H1 (cell line): Measurements from ENCODE around the gene BAG1. TPM values are rescaled to one million over a fixed set of nuclear protein-coding genes. Genes with fewer than 3 reads are reported as not detected.

ENCODE experiments used
- CTCF ChIA-PET: fragments of 300-600 bp; sonication (Branson Sonifier 250); formaldehyde crosslinking; loops from one replicate; lab custom pipeline; 2021; ENCODE audit not compliant: partially characterized antibody; lab: Charles Lee
- POLR2A ChIA-PET: fragments of 300-600 bp; sonication (Branson Sonifier 250); formaldehyde crosslinking; loops from one replicate; lab custom pipeline; 2021; ENCODE audit warnings: inconsistent platforms; ENCODE audit not compliant: partially characterized antibody; lab: Charles Lee
- DNase-seq, 2 experiments: peaks; one replicate each; pipeline versions ENCODE4 v3.0.0 to v3.0.0-alpha.2; 2010 to 2022; ENCODE audit warnings: low spot score in 2 of 2, low read depth in 1 of 2, mixed read lengths in 1 of 2
- FAIRE-seq: peaks from 2 replicates; lab custom pipeline; 2011; peaks lifted over from hg19 to GRCh38; lab: Jason Lieb, UNC
- H2AFZ ChIP-seq: 2 replicates; pipeline ENCODE4 v1.8.1; 2012; ENCODE audit warnings: low read length, inconsistent platforms
- H2AK5ac ChIP-seq: 2 replicates; pipeline ENCODE4 v1.6.1; 2013; ENCODE audit warnings: low read depth, low read length
- H2BK120ac ChIP-seq: replicated peaks from 2 replicates; pipeline ENCODE3; 2013; ENCODE audit warnings: low read depth, low read length, inconsistent platforms
- H2BK12ac ChIP-seq: 2 replicates; pipeline ENCODE4 v1.6.1; 2013; ENCODE audit warnings: low read depth, low read length
- H2BK15ac ChIP-seq: 2 replicates; pipeline ENCODE4 v1.6.1; 2013; ENCODE audit warnings: low read length
- H2BK20ac ChIP-seq: 2 replicates; pipeline ENCODE4 v1.6.1; 2013; ENCODE audit warnings: low read length
- H2BK5ac ChIP-seq: 2 replicates; pipeline ENCODE4 v1.6.1; 2013; ENCODE audit warnings: low read depth, low read length
- H3K14ac ChIP-seq: 2 replicates; pipeline ENCODE4 v1.6.1; 2013; ENCODE audit warnings: inconsistent platforms; ENCODE audit not compliant: insufficient read length
- H3K18ac ChIP-seq: 2 replicates; pipeline ENCODE4 v1.6.1; 2013; ENCODE audit warnings: low read length; ENCODE audit errors: extremely low read depth
- H3K23ac ChIP-seq: 2 replicates; pipeline ENCODE4 v1.6.1; 2013; ENCODE audit warnings: inconsistent platforms; ENCODE audit not compliant: insufficient read length
- H3K23me2 ChIP-seq: 2 replicates; pipeline ENCODE4 v1.6.1; 2013; ENCODE audit warnings: low read depth, low read length
- H3K27ac ChIP-seq: 2 replicates; pipeline ENCODE4 v1.6.1; 2011; ENCODE audit warnings: low read depth, low read length, inconsistent platforms
- H3K27me3 ChIP-seq, 4 experiments: replicated peaks in 1 of 4; 1 replicate in 1 of 4; 2 replicates in 3 of 4; pipeline versions ENCODE4 v1.6.1 to v1.8.1; 2011 to 2013; ENCODE audit warnings: low read length in 3 of 4, mild to moderate bottlenecking in 3 of 4, inconsistent platforms in 2 of 4, mixed read lengths in 2 of 4, moderate library complexity in 1 of 4; ENCODE audit not compliant: control insufficient read depth in 3 of 4, insufficient read depth in 3 of 4; ENCODE audit errors: extremely low read depth in 1 of 4
- H3K36me3 ChIP-seq, 4 experiments: 2 replicates each; pipeline versions ENCODE4 v1.6.1 to v1.8.1; 2011 to 2013; ENCODE audit warnings: mild to moderate bottlenecking in 4 of 4, low read length in 3 of 4, moderate library complexity in 2 of 4, control low read depth in 1 of 4, inconsistent platforms in 1 of 4; ENCODE audit not compliant: insufficient read depth in 4 of 4, control insufficient read depth in 2 of 4
- H3K4ac ChIP-seq: replicated peaks from 2 replicates; pipeline ENCODE3; 2013; ENCODE audit warnings: low read length, low read depth, mixed read lengths, inconsistent platforms; ENCODE audit not compliant: insufficient read length
- H3K4me1 ChIP-seq, 4 experiments: replicated peaks in 1 of 4; 1 replicate in 1 of 4; 2 replicates in 3 of 4; pipeline versions ENCODE4 v1.6.1 to v1.8.1; 2011 to 2013; ENCODE audit warnings: low read length in 3 of 4, inconsistent platforms in 2 of 4, mixed read lengths in 1 of 4; ENCODE audit not compliant: insufficient read depth in 4 of 4, control insufficient read depth in 3 of 4
- H3K4me2 ChIP-seq, 2 experiments: 2 replicates each; pipeline versions ENCODE4 v1.6.1 to v1.8.1; 2011 to 2013; ENCODE audit warnings: low read depth in 2 of 2, low read length in 2 of 2, control low read depth in 1 of 2, inconsistent platforms in 1 of 2, mild to moderate bottlenecking in 1 of 2; ENCODE audit not compliant: insufficient read depth in 1 of 2
- H3K4me3 ChIP-seq, 4 experiments: fragments of 200-600, 300-600 bp in 1 of 4; sonication (generic), shearing (Covaris generic), sonication (Bioruptor Twin) in 1 of 4; 2 replicates each; pipeline versions ENCODE4 v1.5.1 to v1.8.1; 2011 to 2016; ENCODE audit warnings: low read length in 4 of 4, low read depth in 3 of 4, control low read depth in 2 of 4, inconsistent platforms in 2 of 4, mild to moderate bottlenecking in 2 of 4, mixed read lengths in 1 of 4, moderate library complexity in 1 of 4; ENCODE audit not compliant: insufficient read depth in 2 of 4; ENCODE audit errors: extremely low read depth in 1 of 4
- H3K56ac ChIP-seq: replicated peaks from 2 replicates; pipeline ENCODE3; 2013; ENCODE audit warnings: low read depth, mild to moderate bottlenecking, mixed read lengths, low read length, inconsistent platforms; ENCODE audit not compliant: insufficient read length
- H3K79me1 ChIP-seq: 2 replicates; pipeline ENCODE4 v1.6.1; 2013; ENCODE audit warnings: low read depth, low read length, control low read depth
- H3K79me2 ChIP-seq, 2 experiments: 2 replicates each; pipeline versions ENCODE4 v1.6.1 to v1.8.1; 2012 to 2013; ENCODE audit warnings: low read length in 2 of 2, mild to moderate bottlenecking in 2 of 2, inconsistent platforms in 1 of 2; ENCODE audit not compliant: insufficient read depth in 2 of 2, control insufficient read depth in 1 of 2
- H3K9ac ChIP-seq, 4 experiments: replicated peaks in 1 of 4; 1 replicate in 1 of 4; 2 replicates in 3 of 4; pipeline versions ENCODE4 v1.6.1 to v1.8.1; 2011 to 2013; ENCODE audit warnings: low read depth in 3 of 4, low read length in 3 of 4, control low read depth in 2 of 4, mild to moderate bottlenecking in 2 of 4, moderate library complexity in 2 of 4, inconsistent platforms in 1 of 4; ENCODE audit errors: extremely low read depth in 1 of 4
- H3K9me3 ChIP-seq, 2 experiments: 2 replicates each; pipeline versions ENCODE4 v1.6.1 to v1.8.1; 2012 to 2013; ENCODE audit warnings: mild to moderate bottlenecking in 2 of 2, moderate library complexity in 2 of 2, control low read depth in 1 of 2, inconsistent platforms in 1 of 2, low read depth in 1 of 2, low read length in 1 of 2, mixed read lengths in 1 of 2; ENCODE audit not compliant: insufficient read depth in 2 of 2
- H4K20me1 ChIP-seq, 2 experiments: replicated peaks in 1 of 2; 2 replicates each; pipeline versions ENCODE3 to v1.8.1; 2011 to 2013; ENCODE audit warnings: inconsistent platforms in 2 of 2, low read length in 2 of 2, mild to moderate bottlenecking in 1 of 2; ENCODE audit not compliant: insufficient read depth in 2 of 2, control insufficient read depth in 1 of 2
- H4K5ac ChIP-seq: 2 replicates; pipeline ENCODE4 v1.6.1; 2013; ENCODE audit warnings: low read length, low read depth, mixed read lengths, inconsistent platforms; ENCODE audit not compliant: insufficient read length
- H4K8ac ChIP-seq: 2 replicates; pipeline ENCODE4 v1.8.0; 2013; ENCODE audit warnings: mild to moderate bottlenecking, moderate library complexity, low read length, inconsistent platforms; ENCODE audit not compliant: insufficient read depth; ENCODE audit errors: extremely low read depth
- H4K91ac ChIP-seq: replicated peaks from 2 replicates; pipeline ENCODE3; 2013; ENCODE audit warnings: low read length, mixed read lengths, inconsistent platforms; ENCODE audit not compliant: insufficient read length
- KDM1A ChIP-seq: fragments of 200-600, 300-600 bp; sonication (generic); IDR thresholded peaks from 2 replicates; pipeline ENCODE4 v1.7.1; 2016; ENCODE audit warnings: mild to moderate bottlenecking, low read length, borderline replicate concordance
- TAF7 ChIP-seq: optimal IDR thresholded peaks from 2 replicates; pipeline ENCODE3; 2011; ENCODE audit warnings: low read depth, mild to moderate bottlenecking, inconsistent platforms, low read length, moderate library complexity, borderline replicate concordance
- WGBS, 2 experiments: shearing (Covaris generic) in 1 of 2; methylation state at CpG; one replicate each; pipeline versions ENCODE4 v1.1.6 to v1.1.7; 2013 to 2015; ENCODE audit warnings: low lambda C conversion rate in 2 of 2, mixed read lengths in 2 of 2, inconsistent platforms in 1 of 2, low coverage in 1 of 2, missing lambda C conversion rate in 1 of 2; ENCODE audit not compliant: insufficient replicate concordance in 2 of 2, insufficient coverage in 1 of 2, insufficient read length in 1 of 2; ENCODE audit errors: extremely low coverage in 1 of 2, missing lambda C conversion rate in 1 of 2; 5-methylcytosine and 5-hydroxymethylcytosine counted together
- polyA plus RNA-seq, 7 experiments: library from polyadenylated mRNA; depleted of rRNA in 3 of 7; stranded (reverse) in 5 of 7; unstranded in 2 of 7; fragments of >200 nt in 5 of 7; fragments of 200-250 nt in 2 of 7; gene quantifications; 1 replicate in 5 of 7; 2 replicates in 1 of 7; 4 replicates in 1 of 7; pipeline versions ENCODE4 v1.2.1 to v1.2.3, GENCODE V29; 2011 to 2013; ENCODE audit warnings: missing spikeins in 2 of 7, mixed read lengths in 2 of 7
- total RNA-seq: library from RNA; stranded (reverse); fragmentation: NEBNext Ultra II Directional; extraction: Animal tissue kit (Norgen Biotek cat#: 25700); gene quantifications from 2 replicates; pipeline ENCODE4 v1.2.1, GENCODE V29; 2021

BAG1 gene
- total and polyA plus RNA-seq, 2 of the 8 experiments (the other 6 are each of a cell fraction or from before 2014, with no cell fraction given) = 14.7 to 59.8 TPM

DNA sequence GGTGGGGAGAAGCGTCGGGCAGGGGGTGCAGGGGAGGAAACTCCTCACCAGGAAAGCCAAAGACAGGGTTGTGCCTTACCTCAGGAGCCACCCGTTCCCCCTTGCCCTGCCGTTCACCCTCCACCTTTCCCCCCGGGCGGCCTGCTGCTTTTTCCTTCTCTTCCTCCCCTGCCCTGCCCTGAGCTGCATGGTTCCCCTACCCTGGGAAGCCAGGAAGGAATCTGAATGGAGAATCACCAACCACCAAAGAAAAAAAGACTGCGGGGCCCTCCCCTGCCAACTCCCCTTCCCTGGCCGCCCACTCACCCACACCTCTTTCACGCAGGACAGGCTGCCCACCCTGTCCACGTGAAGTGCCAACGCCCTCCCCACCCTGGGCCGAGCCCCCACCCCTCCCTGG lies 25.0 kb upstream of the BAG1 start:
- Histone ChIP-seq H4K20me1 (no peaks in the 10 kb centered on the region), H3K27me3 (no peaks in the 10 kb centered on the region), H2BK5ac (no peak overlapping the region; the same call in 1 of the 2 replicates), H2BK12ac (no peak overlapping the region), H3K4me1 (peaks cover 0 to 8% (median 2%) of the 10 kb centered on the region in 4 experiments; a peak in 3 of 7 replicates), H3K56ac (no peak overlapping the region), H3K9ac (peak overlapping the region; percentile 25 to 99 (median 40); a peak in 5 of 7 replicates), H3K4me2 (peak overlapping the region; percentile 74 to 85), H4K5ac (no peak overlapping the region), H3K14ac (no peak overlapping the region), H2AK5ac (no peak overlapping the region; the same call in 1 of the 2 replicates)
- 69% methylated on average over 2 of the region's 12 CpGs; no CpG with 5 or more reads in 1 of the 2 experiments for WGBS, 2 experiments
- CTCF ChIA-PET = interaction anchor here (1.0 to 2.1 kb wide), 3 partner anchors 13 to 178 kb away, joined by 3 to 7 read pairs (median 3); no protein-coding TSS in a partner anchor
- no peak for DNase-seq
- TF ChIP-seq KDM1A = no peak
- TF ChIP-seq TAF7 = no peak
- TF ChIP-seq, all 59 proteins: peak for 0
- H2AFZ ChIP-seq = no peak overlapping the region
- no peak for FAIRE-seq
- H3K18ac ChIP-seq = no peak overlapping the region
- H2BK120ac ChIP-seq = no peak overlapping the region
- POLR2A ChIA-PET = interaction anchor here (0.8 to 4.3 kb wide), 14 partner anchors 9 to 269 kb away, joined by 3 to 29 read pairs (median 4); partner anchors contain the start of genes BAG1, CHMP5, DNAJA1 and NOL6
- H3K79me1 ChIP-seq = peaks cover 3% of the 10 kb centered on the region
- H2BK15ac ChIP-seq = no peak overlapping the region
- H3K4me3 ChIP-seq = peak overlapping the region; percentile 3 to 97 (median 90); a peak in 7 of 8 replicates
- no peak overlapping the region for H4K91ac ChIP-seq
- H4K8ac ChIP-seq = peak overlapping the region; percentile 94
- peak overlapping the region; percentile 78 for H3K4ac ChIP-seq
- no peak overlapping the region for H2BK20ac ChIP-seq
- peaks cover 0 to 9% (median under 1%) of the 10 kb centered on the region in 4 experiments; a peak in 3 of 8 replicates for H3K36me3 ChIP-seq
- H3K9me3 ChIP-seq = no peaks in the 10 kb centered on the region
- peak overlapping the region; percentile 64 for H3K27ac ChIP-seq
- H3K23me2 ChIP-seq = no peaks in the 10 kb centered on the region; the same call in 1 of the 2 replicates
- no peak overlapping the region for H3K23ac ChIP-seq
- peaks cover 0 to 38% of the 10 kb centered on the region in 2 experiments; a peak in 3 of 4 replicates for H3K79me2 ChIP-seq
